ENCODE data around the gene FSTL4.

DNA sequence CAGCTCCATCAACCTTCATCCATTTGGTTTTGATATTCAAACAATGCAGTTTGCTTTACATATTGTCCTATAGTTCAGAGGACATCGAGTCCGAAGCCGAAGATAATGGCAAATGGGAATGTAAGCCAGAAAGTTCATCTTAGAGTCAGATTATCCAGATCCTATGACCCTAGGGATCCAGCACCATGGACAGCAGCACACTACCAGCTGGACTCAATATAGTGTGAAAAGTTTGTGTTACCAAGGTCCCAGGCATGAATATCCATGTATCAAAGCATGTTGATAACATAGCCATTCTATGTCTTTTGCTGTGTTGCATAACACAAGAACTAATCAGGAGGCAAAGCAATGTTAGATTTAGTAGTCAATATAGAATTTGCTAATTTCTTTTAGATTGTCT is 46.3 kb downstream of the FSTL4 start:
- TF ChIP-seq, protein P1, sequence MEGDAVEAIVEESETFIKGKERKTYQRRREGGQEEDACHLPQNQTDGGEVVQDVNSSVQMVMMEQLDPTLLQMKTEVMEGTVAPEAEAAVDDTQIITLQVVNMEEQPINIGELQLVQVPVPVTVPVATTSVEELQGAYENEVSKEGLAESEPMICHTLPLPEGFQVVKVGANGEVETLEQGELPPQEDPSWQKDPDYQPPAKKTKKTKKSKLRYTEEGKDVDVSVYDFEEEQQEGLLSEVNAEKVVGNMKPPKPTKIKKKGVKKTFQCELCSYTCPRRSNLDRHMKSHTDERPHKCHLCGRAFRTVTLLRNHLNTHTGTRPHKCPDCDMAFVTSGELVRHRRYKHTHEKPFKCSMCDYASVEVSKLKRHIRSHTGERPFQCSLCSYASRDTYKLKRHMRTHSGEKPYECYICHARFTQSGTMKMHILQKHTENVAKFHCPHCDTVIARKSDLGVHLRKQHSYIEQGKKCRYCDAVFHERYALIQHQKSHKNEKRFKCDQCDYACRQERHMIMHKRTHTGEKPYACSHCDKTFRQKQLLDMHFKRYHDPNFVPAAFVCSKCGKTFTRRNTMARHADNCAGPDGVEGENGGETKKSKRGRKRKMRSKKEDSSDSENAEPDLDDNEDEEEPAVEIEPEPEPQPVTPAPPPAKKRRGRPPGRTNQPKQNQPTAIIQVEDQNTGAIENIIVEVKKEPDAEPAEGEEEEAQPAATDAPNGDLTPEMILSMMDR (IDR thresholded peaks at IDR 0.05; ENCODE audit: low read length), result no peak
- no peak for TF ChIP-seq EZH2 (IDR thresholded peaks at IDR 0.05; ENCODE audit: borderline replicate concordance, low read length)
